ENCODE results near the gene SERPINA3.
"Not testable (repeated sequence)": the region's sequence is repeated elsewhere in the genome, so short reads cannot be mapped to it uniquely, and the experiment has no call there.

SERPINA3 gene

GRCh38 chr14:94586635-94587034, 25.6 kb upstream of the SERPINA3 start:
- no peak for DNase-seq

DNA sequence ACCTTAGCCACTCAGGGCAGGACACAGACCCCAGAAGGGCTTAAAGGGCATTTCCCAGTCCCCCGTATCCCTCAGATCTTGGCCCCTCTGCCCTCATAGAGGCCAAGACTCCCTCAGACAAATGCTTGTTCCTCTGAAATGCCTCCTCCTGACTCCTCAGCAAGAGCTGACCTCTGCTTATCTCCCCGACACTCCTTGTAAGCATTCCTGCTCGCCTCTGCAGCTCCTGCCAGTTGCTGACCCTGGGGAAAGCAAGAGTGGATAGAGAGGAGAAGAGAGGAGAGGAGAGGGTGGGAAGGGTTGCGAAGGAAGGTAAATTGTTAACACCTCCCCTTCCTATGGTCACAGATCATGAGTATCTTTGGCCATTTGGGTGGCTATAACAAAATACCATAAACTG, 23.9 kb upstream of the SERPINA3 start:
- DNase-seq: no peak

GRCh38 chr14:94591073-94591472, 21.1 kb upstream of the SERPINA3 start:
- no peak for DNase-seq

GRCh38 chr14:94591871-94592270, 20.3 kb upstream of the SERPINA3 start:
- DNase-seq: no peak

DNA sequence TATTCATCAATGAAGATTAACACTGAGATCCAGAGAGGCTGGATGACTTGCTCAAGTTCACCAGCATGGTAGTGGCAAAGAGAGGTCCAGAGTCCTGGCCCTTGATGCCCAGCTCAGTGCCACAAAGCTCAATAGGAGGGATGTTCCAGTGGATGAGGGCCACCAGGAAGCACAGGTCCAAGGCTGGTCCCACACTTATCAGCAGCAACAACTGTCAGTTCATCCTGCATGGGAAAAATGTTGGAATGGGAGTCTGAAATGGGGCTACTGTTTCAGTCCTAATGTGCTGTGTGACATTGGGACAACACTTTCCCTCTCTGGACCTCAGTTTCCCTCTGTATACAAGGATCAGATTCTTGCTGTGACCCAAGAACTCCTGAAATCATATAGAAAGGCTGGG, 19.7 kb upstream of the SERPINA3 start:
- no peak for DNase-seq

DNA sequence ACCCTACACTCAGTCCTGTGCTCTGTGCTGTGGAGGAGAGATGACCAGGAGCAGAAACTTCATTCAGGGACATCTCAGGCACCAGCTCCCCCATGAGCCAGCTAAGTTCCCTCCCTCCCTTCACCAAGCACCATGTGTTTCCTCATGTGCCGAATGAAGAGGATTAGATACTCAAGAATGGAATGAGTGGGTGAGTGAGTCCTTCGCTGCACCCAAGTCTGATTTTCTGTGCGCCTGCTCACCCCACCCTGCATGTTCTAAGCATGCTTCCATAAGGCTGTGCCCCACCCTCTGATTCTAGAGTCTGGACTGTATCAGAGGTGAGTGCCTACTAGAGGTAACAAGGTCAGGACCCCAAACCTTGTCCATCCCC, 18.8 kb upstream of the SERPINA3 start:
- no peak for DNase-seq

DNA sequence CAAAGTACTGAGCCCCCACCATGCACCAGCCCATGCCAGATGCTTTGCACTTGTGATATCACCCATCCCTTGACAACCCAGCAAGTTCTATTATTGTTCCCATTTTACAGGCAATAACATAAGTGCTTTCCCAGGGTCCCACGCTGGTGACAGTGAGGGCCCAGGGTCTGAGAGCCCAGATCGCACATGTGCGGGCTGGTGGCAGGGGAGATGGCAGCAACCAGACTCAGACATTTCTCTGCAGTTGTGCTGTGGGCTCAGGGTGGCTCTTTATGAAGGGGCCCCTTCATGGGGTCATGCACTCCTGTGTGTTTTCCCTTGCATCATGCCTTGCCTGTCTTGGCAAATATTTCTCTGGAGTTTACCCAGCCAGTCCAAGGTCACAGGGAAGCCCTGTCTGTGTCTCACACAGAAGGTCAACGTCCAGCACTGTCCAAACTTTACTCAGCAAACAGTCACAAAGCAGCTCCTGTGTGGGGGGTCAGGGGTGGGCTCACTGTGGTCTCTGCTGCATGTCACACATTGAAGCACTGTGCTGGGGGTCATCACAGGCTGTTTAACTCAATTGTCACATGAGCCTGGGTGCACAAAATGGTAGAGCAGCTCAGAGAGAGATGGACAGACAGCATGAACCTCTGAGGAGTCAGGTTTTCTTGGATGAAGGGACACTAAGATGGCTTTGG, 18.3 kb upstream of the SERPINA3 start:
- no peak for DNase-seq

GRCh38 chr14:94594441-94594840, 17.8 kb upstream of the SERPINA3 start:
- no peak for DNase-seq

GRCh38 chr14:94595912-94596311, 16.3 kb upstream of the SERPINA3 start:
- DNase-seq: no peak

GRCh38 chr14:94596361-94596760, 15.8 kb upstream of the SERPINA3 start:
- DNase-seq: no peak

GRCh38 chr14:94597788-94598187, 14.4 kb upstream of the SERPINA3 start:
- no peak for DNase-seq

GRCh38 chr14:94598506-94598815, 13.7 kb upstream of the SERPINA3 start:
- DNase-seq: no peak

DNA sequence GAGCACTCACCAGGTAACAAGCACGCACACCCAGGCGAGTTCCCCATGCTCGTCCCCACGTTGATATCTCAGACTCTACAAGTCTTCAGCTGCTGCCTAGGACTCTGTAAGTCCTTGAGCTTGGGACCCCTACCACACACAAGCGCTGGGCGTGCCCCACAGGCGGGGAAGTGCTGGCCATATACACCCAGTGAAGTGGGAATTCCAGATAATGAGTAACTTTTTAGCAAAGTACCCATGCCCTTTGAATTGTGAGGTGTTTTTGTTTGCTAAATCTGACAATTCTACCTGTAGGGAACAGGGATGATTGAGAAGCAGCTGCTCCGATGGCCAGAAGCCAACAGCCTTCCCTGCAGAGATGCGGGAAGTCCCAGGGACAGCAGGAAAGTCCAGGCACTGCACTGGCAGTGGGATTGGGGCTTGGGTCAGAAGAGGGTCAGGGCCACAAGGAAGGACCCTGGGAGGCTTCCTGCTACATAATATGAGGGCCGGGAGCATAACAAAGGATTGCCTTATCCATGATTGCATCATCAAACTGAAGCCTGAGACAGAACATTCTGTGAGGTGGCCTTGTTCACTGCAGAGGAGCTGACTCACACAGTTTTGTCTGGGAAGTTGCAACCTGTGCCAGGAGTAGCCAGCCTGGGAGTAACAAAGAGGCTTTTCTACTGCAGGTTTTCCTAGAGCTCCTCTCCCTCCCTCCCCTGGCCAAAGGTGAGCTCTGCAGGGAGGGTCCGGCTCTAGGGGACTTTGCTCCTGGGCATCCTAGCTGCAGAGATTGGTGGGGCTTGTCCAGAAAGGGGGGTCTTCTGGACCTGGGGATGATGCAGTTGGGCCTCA, 13.2 kb upstream of the SERPINA3 start:
- no peak for DNase-seq

DNA sequence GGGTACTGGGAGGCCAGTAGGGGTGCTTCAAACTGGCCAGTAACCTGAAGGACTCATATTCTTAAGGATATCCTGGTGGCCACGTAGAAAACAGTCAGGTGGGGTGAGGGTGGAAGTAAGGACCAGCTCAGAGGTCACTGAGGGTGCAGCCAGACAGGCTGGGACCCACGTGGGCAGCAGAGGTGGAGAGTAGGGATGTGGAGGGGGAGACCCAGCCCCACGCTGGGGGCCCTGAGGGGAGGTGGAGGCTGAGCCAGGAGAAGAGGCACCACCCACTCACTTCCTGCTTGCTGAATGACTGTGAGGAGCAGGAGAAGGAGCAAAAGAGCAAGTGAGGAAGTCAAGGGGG, 12.6 kb upstream of the SERPINA3 start:
- DNase-seq: no peak

GRCh38 chr14:94600148-94600545, 12.0 kb upstream of the SERPINA3 start:
- DNase-seq: no peak

GRCh38 chr14:94601884-94602391, 10.3 kb upstream of the SERPINA3 start:
- DNase-seq: peak; percentile 1

- DNase-seq: no peak
Observed at GRCh38 chr14:94602722-94603121, 9.5 kb upstream of the SERPINA3 start.

GRCh38 chr14:94605361-94605760, 6.8 kb upstream of the SERPINA3 start:
- no peak for DNase-seq

- DNase-seq: not testable (repeated sequence)
Observed at GRCh38 chr14:94608966-94609365, 3.2 kb upstream of the SERPINA3 start.

GRCh38 chr14:94611179-94611578, 1.0 kb upstream of the SERPINA3 start:
- DNase-seq: no peak

GRCh38 chr14:94612580-94613554, 676 bp downstream of the SERPINA3 start:
- no peak for DNase-seq

- DNase-seq: no peak
Observed at GRCh38 chr14:94613720-94614644, 1.8 kb downstream of the SERPINA3 start.
